ENCODE results near the gene FOXP1.

Gene FOXP1

GRCh38 chr3:71247958-71248335, 335.6 kb downstream of the FOXP1 start:
- no peak for FAIRE-seq

- no peak for FAIRE-seq
These were observed 336.1 kb downstream of the FOXP1 start for GRCh38 chr3:71247221-71247957.

GRCh38 chr3:71245971-71246880, 337.3 kb downstream of the FOXP1 start:
- FAIRE-seq, result no peak

- FAIRE-seq, result no peak
These were observed 338.6 kb downstream of the FOXP1 start for GRCh38 chr3:71244826-71245488.

- no peak for FAIRE-seq
These were observed 339.2 kb downstream of the FOXP1 start for GRCh38 chr3:71244153-71244825.

GRCh38 chr3:71243229-71243628, 340.3 kb downstream of the FOXP1 start:
- no peak for FAIRE-seq

GRCh38 chr3:71241981-71242560, 341.5 kb downstream of the FOXP1 start:
- FAIRE-seq, result no peak

GRCh38 chr3:71241246-71241901, 342.2 kb downstream of the FOXP1 start:
- FAIRE-seq, result no peak

- FAIRE-seq, result no peak
These were observed 343.5 kb downstream of the FOXP1 start for GRCh38 chr3:71240034-71240433.

- no peak for FAIRE-seq
These were observed 345.2 kb downstream of the FOXP1 start for GRCh38 chr3:71238355-71238757.

GRCh38 chr3:71237672-71238071, 345.9 kb downstream of the FOXP1 start:
- FAIRE-seq, result no peak

GRCh38 chr3:71235846-71236245, 347.7 kb downstream of the FOXP1 start:
- FAIRE-seq, result no peak

GRCh38 chr3:71232895-71233294, 350.6 kb downstream of the FOXP1 start:
- no peak for FAIRE-seq

- FAIRE-seq, result no peak
These were observed 351.3 kb downstream of the FOXP1 start for GRCh38 chr3:71232175-71232679.

GRCh38 chr3:71231680-71232079, 351.8 kb downstream of the FOXP1 start:
- FAIRE-seq, result no peak

GRCh38 chr3:71229905-71230657, 353.4 kb downstream of the FOXP1 start:
- no peak for FAIRE-seq

GRCh38 chr3:71228156-71228866, 355.2 kb downstream of the FOXP1 start:
- FAIRE-seq, result no peak

GRCh38 chr3:71227270-71227661, 356.3 kb downstream of the FOXP1 start:
- no peak for FAIRE-seq

- FAIRE-seq, result no peak
These were observed 356.8 kb downstream of the FOXP1 start for GRCh38 chr3:71226565-71227269.
